ENCODE measurements around the gene NF1. TPM values are rescaled to one million over a fixed set of nuclear protein-coding genes. Genes with fewer than 3 reads are reported as not detected.
A peak's percentile ranks its signal among the peaks of the same experiment; 100 is the strongest.

NF1 gene
- total and polyA plus RNA-seq, 3 donors from 2014 or later = 60.6 to 99.0 (median 97.6) TPM

DNA sequence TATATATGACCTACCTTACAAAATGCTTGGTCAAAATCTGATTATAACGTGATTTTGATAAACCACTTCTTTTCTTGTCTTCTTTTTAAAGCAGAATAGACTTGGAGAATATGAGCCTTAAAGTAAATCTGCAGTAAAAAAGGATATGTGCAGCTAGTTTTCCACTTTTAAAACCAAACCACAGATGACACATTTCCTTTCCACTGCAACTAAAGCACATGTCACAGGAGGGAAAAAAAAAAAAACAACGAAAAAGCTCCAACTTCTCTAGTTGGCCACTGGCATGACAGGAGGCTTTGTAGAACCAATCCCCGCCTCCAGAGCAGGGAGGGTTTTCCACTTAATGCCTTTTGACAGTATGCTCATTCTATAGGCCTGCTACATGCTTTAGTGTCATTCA, 226.7 kb downstream of the NF1 start, which contains the start of gene EVI2A:
EVI2A (minus strand) TSS at position 142 of the 400 bp plus-strand sequence. CDS start 2,609 bp downstream, outside the sequence.
- Histone ChIP-seq H3K4me3 (no peak within 1 kb of the TSS), H3K4me1 (no peaks in the 10 kb centered on the region), H3K27ac (peak within 1 kb of the TSS in 1 of 2 donors; percentile 51), H3K27me3 (no peaks in the 10 kb centered on the region), H3K36me3 (ENCODE audit: low read depth, missing control alignments) (no peaks in the 10 kb centered on the region), H3K9me3 (no peaks in the 10 kb centered on the region)
- 76 to 85% methylated on average over 3 of the region's 3 CpGs for WGBS, 2 donors
- DNase-seq = peak; percentile 31
- intact Hi-C loops (cut with DNase I; ENCODE audit: low total_unique reads) = no loop called here
- TF ChIP-seq POLR2A (IDR thresholded peaks at IDR 0.05) = no peak
- TF ChIP-seq, protein P1, sequence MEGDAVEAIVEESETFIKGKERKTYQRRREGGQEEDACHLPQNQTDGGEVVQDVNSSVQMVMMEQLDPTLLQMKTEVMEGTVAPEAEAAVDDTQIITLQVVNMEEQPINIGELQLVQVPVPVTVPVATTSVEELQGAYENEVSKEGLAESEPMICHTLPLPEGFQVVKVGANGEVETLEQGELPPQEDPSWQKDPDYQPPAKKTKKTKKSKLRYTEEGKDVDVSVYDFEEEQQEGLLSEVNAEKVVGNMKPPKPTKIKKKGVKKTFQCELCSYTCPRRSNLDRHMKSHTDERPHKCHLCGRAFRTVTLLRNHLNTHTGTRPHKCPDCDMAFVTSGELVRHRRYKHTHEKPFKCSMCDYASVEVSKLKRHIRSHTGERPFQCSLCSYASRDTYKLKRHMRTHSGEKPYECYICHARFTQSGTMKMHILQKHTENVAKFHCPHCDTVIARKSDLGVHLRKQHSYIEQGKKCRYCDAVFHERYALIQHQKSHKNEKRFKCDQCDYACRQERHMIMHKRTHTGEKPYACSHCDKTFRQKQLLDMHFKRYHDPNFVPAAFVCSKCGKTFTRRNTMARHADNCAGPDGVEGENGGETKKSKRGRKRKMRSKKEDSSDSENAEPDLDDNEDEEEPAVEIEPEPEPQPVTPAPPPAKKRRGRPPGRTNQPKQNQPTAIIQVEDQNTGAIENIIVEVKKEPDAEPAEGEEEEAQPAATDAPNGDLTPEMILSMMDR (IDR thresholded peaks at IDR 0.05) = no peak

DNA sequence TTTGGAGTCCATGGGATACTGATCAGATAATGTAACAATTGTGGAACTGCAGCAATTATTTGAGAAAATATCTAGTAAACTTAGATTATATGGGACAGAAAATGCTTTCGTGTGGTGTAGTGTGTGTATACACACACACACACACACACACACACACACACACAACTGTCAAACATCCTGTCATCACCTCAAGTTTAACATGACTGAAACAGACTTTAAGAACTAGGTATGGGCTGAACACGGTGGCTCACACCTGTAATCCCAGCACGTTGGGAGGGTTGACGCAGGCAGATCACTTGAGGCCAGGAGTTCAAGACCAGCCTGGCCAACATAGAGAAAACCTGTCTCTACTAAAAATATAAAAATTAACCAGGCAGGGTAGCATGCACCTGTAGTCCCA, 227.2 kb downstream of the NF1 start:
- no peak overlapping the region for H3K4me3 ChIP-seq
- intact Hi-C loops (cut with DNase I; ENCODE audit: low total_unique reads) = no loop called here
- no peaks in the 10 kb centered on the region for H3K9me3 ChIP-seq
- no peaks in the 10 kb centered on the region for H3K36me3 ChIP-seq (ENCODE audit: low read depth, missing control alignments)
- TF ChIP-seq, protein P1 (IDR thresholded peaks at IDR 0.05) = no peak
- no peak for TF ChIP-seq POLR2A (IDR thresholded peaks at IDR 0.05)
- no peak overlapping the region for H3K27ac ChIP-seq
- H3K4me1 ChIP-seq = no peaks in the 10 kb centered on the region
- no peaks in the 10 kb centered on the region for H3K27me3 ChIP-seq
- WGBS, 2 donors = 85 to 96% methylated on average over 4 of the region's 4 CpGs
- DNase-seq = no peak

GRCh38 chr17:31323551-31323950, 228.8 kb downstream of the NF1 start:
- no peak for TF ChIP-seq POLR2A (IDR thresholded peaks at IDR 0.05)
- TF ChIP-seq, protein P1 (IDR thresholded peaks at IDR 0.05) = no peak
- intact Hi-C loops (cut with DNase I; ENCODE audit: low total_unique reads) = no loop called here
- no peak overlapping the region for H3K4me3 ChIP-seq
- DNase-seq = no peak
- H3K36me3 ChIP-seq (ENCODE audit: low read depth, missing control alignments) = no peaks in the 10 kb centered on the region
- no peaks in the 10 kb centered on the region for H3K9me3 ChIP-seq
- H3K4me1 ChIP-seq = no peaks in the 10 kb centered on the region
- no peak overlapping the region for H3K27ac ChIP-seq
- no peaks in the 10 kb centered on the region for H3K27me3 ChIP-seq

GRCh38 chr17:31327534-31328159, 232.9 kb downstream of the NF1 start:
- Histone ChIP-seq H3K4me1 (no peaks in the 10 kb centered on the region), H3K36me3 (ENCODE audit: low read depth, missing control alignments) (no peaks in the 10 kb centered on the region), H3K27ac (no peak overlapping the region), H3K4me3 (no peak overlapping the region), H3K9me3 (no peaks in the 10 kb centered on the region), H3K27me3 (no peaks in the 10 kb centered on the region)
- WGBS, 2 donors = 95 to 96% methylated on average over 12 of the region's 12 CpGs
- TF ChIP-seq, protein P1 (IDR thresholded peaks at IDR 0.05) = no peak
- TF ChIP-seq POLR2A (IDR thresholded peaks at IDR 0.05) = no peak
- intact Hi-C loops (cut with DNase I; ENCODE audit: low total_unique reads) = no loop called here
- DNase-seq = no peak

- Histone ChIP-seq H3K4me1 (no peaks in the 10 kb centered on the region), H3K36me3 (ENCODE audit: low read depth, missing control alignments) (no peaks in the 10 kb centered on the region), H3K27me3 (no peaks in the 10 kb centered on the region), H3K9me3 (no peaks in the 10 kb centered on the region), H3K4me3 (no peak overlapping the region), H3K27ac (no peak overlapping the region)
- intact Hi-C loops (cut with DNase I; ENCODE audit: low total_unique reads) = no loop called here
- no peak for DNase-seq
- TF ChIP-seq POLR2A (IDR thresholded peaks at IDR 0.05) = no peak
- TF ChIP-seq, protein P1 (IDR thresholded peaks at IDR 0.05) = no peak
Observed at GRCh38 chr17:31328160-31328535, 233.4 kb downstream of the NF1 start.

Data from testis (tissue), 3 donors.